Suprapubic skin (tissue), 4 donors: ENCODE data around the gene PTPN1. TPM values are rescaled to one million over a fixed set of nuclear protein-coding genes. Genes with fewer than 3 reads are reported as not detected.
"Not testable (repeated sequence)": the region's sequence is repeated elsewhere in the genome, so short reads cannot be mapped to it uniquely, and the experiment has no call there.

ENCODE experiments used
- DNase-seq, 2 donors: peaks; one replicate each; pipeline ENCODE4 v3.0.0-alpha.2; 2019; ENCODE audit warnings: low spot score in 2 of 2
- H3K27ac ChIP-seq: fragments of 200-600 bp; sonication (generic); one replicate; pipeline ENCODE4 v1.5.1; 2019
- H3K27me3 ChIP-seq: fragments of 200-600 bp; sonication (generic); one replicate; pipeline ENCODE4 v1.5.1; 2019
- H3K36me3 ChIP-seq: fragments of 200-600 bp; sonication (generic); one replicate; pipeline ENCODE4 v1.5.1; 2019
- H3K4me1 ChIP-seq: fragments of 200-600 bp; sonication (generic); one replicate; pipeline ENCODE4 v1.5.1; 2019
- H3K4me3 ChIP-seq: fragments of 200-600 bp; sonication (generic); one replicate; pipeline ENCODE4 v1.5.1; 2019; ENCODE audit warnings: mild to moderate bottlenecking
- H3K9me3 ChIP-seq: fragments of 200-600 bp; sonication (generic); one replicate; pipeline ENCODE4 v1.5.1; 2019
- EP300 ChIP-seq: sonication (generic); formaldehyde crosslinking; IDR thresholded peaks from one replicate; pipeline ENCODE4 v1.6.1; 2017; ENCODE audit warnings: antibody characterized with exemption
- POLR2A ChIP-seq, 2 donors: fragments of 450-650 bp; IDR thresholded peaks; one replicate each; pipeline ENCODE4 v1.6.1; 2017; ENCODE audit warnings: antibody characterized with exemption in 2 of 2, mild to moderate bottlenecking in 2 of 2, moderate library complexity in 2 of 2
- POLR2AphosphoS5 ChIP-seq, 3 donors: sonication (generic); formaldehyde crosslinking; IDR thresholded peaks; one replicate each; pipeline ENCODE4 v1.6.1; 2017; ENCODE audit warnings: antibody characterized with exemption in 3 of 3
- WGBS: methylation state at CpG from one replicate; pipeline ENCODE4 v1.1.5; 2018; 5-methylcytosine and 5-hydroxymethylcytosine counted together
- total RNA-seq, 4 donors: library from RNA; depleted of rRNA; stranded (reverse); fragments of >200 nt; gene quantifications; one replicate each; pipeline ENCODE4 v1.1.0, GENCODE V29; 2016
- TF ChIP-seq, protein P1 (sequence below), 2 donors: fragments of 200-600 bp in 1 of 2; fragments of 450-650 bp in 1 of 2; sonication (generic) in 1 of 2; IDR thresholded peaks; one replicate each; pipeline ENCODE4 v1.5.1; 2016 to 2019; ENCODE audit warnings: antibody characterized with exemption in 2 of 2, mild to moderate bottlenecking in 1 of 2, moderate library complexity in 1 of 2

PTPN1 gene
- total RNA-seq, 4 donors from 2014 or later = 33.4 to 40.9 (median 36.2) TPM

GRCh38 chr20:50535162-50535561 is 25.0 kb downstream of the PTPN1 start:
- Histone ChIP-seq H3K4me3 (no peak overlapping the region), H3K36me3 (no peaks in the 10 kb centered on the region), H3K27me3 (no peaks in the 10 kb centered on the region), H3K27ac (peak overlapping the region; percentile 20), H3K9me3 (no peaks in the 10 kb centered on the region), H3K4me1 (peaks cover 53% of the 10 kb centered on the region)
- 80% methylated on average over 8 of the region's 8 CpGs for WGBS
- TF ChIP-seq, protein P1, sequence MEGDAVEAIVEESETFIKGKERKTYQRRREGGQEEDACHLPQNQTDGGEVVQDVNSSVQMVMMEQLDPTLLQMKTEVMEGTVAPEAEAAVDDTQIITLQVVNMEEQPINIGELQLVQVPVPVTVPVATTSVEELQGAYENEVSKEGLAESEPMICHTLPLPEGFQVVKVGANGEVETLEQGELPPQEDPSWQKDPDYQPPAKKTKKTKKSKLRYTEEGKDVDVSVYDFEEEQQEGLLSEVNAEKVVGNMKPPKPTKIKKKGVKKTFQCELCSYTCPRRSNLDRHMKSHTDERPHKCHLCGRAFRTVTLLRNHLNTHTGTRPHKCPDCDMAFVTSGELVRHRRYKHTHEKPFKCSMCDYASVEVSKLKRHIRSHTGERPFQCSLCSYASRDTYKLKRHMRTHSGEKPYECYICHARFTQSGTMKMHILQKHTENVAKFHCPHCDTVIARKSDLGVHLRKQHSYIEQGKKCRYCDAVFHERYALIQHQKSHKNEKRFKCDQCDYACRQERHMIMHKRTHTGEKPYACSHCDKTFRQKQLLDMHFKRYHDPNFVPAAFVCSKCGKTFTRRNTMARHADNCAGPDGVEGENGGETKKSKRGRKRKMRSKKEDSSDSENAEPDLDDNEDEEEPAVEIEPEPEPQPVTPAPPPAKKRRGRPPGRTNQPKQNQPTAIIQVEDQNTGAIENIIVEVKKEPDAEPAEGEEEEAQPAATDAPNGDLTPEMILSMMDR (IDR thresholded peaks at IDR 0.05) = no peak
- TF ChIP-seq POLR2A (IDR thresholded peaks at IDR 0.05) = no peak
- no peak for TF ChIP-seq EP300
- TF ChIP-seq POLR2AphosphoS5 (IDR thresholded peaks at IDR 0.05) = no peak
- no peak for DNase-seq

DNA sequence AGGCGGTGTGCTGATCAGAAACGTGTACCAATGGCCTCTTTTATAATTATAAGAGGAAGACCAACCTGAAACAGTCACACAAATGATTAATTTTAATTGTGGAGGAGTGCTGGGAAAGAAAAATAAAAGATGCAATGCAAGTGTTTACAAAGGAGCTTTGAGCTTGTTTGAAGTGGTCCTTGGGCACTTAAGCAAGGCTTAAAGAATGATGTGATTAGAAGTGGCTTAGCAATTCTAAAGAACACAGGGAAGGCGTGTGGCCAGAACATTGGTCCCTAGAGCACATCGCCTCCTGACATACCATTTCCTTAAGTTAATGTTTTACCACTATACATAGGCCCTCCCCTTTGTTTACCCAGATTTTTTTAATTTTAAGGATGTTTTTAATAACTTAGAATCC is 26.1 kb downstream of the PTPN1 start:
- TF ChIP-seq EP300 (no peak), POLR2AphosphoS5 (IDR thresholded peaks at IDR 0.05) (no peak), POLR2A (IDR thresholded peaks at IDR 0.05) (no peak)
- TF ChIP-seq, protein P1 (IDR thresholded peaks at IDR 0.05) = no peak
- Histone ChIP-seq H3K4me1 (peaks cover 53% of the 10 kb centered on the region), H3K36me3 (no peaks in the 10 kb centered on the region), H3K4me3 (no peak overlapping the region), H3K27ac (no peak overlapping the region), H3K9me3 (no peaks in the 10 kb centered on the region), H3K27me3 (no peaks in the 10 kb centered on the region)
- no peak for DNase-seq
- WGBS = 73% methylated on average over 4 of the region's 4 CpGs

GRCh38 chr20:50537546-50538201 is 27.5 kb downstream of the PTPN1 start:
- no peak for TF ChIP-seq POLR2AphosphoS5 (IDR thresholded peaks at IDR 0.05)
- TF ChIP-seq, protein P1 (IDR thresholded peaks at IDR 0.05) = no peak
- no peak for TF ChIP-seq POLR2A (IDR thresholded peaks at IDR 0.05)
- TF ChIP-seq EP300 = no peak
- WGBS = 81% methylated on average over 7 of the region's 7 CpGs
- no peaks in the 10 kb centered on the region for H3K36me3 ChIP-seq
- no peaks in the 10 kb centered on the region for H3K9me3 ChIP-seq
- no peaks in the 10 kb centered on the region for H3K27me3 ChIP-seq
- no peak for DNase-seq
- H3K27ac ChIP-seq = no peak overlapping the region
- H3K4me3 ChIP-seq = no peak overlapping the region
- peaks cover 48% of the 10 kb centered on the region for H3K4me1 ChIP-seq

DNA sequence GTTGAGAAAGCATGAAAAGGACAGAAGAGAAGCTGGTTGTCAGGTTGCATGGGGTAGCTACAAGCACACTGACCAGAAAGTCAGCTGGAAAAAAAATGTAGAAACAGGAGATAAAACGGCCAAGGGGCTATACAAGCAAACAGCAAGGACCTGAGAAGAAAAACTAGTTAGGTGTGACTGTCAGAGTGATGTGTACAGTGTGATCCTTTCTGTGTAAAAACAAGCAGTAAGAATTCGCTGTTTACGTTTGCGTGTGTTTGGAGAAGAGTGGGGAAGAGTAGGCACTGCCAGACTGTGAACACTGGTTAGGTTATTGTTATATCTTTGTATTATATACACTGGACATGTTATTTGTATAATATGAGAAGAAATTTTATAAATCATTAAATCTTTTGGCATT is 28.1 kb downstream of the PTPN1 start:
- Histone ChIP-seq H3K4me3 (no peak overlapping the region), H3K4me1 (peaks cover 50% of the 10 kb centered on the region), H3K27me3 (no peaks in the 10 kb centered on the region), H3K9me3 (no peaks in the 10 kb centered on the region), H3K36me3 (no peaks in the 10 kb centered on the region), H3K27ac (no peak overlapping the region)
- 71% methylated on average over 4 of the region's 4 CpGs for WGBS
- TF ChIP-seq EP300 (no peak), POLR2A (IDR thresholded peaks at IDR 0.05) (no peak), POLR2AphosphoS5 (IDR thresholded peaks at IDR 0.05) (no peak)
- TF ChIP-seq, protein P1 (IDR thresholded peaks at IDR 0.05) = no peak
- no peak for DNase-seq

- H3K27me3 ChIP-seq, H3K36me3 ChIP-seq, H3K27ac ChIP-seq, H3K9me3 ChIP-seq, DNase-seq, H3K4me3 ChIP-seq: not testable (repeated sequence)
- WGBS = 97% methylated on average over 8 of the region's 8 CpGs
- peaks cover 37% of the 10 kb centered on the region for H3K4me1 ChIP-seq
These were observed 29.6 kb downstream of the PTPN1 start for GRCh38 chr20:50539798-50540197.
